D721Med (cell line): ENCODE measurements around the gene CCDC150.
A peak's percentile ranks its signal among the peaks of the same experiment; 100 is the strongest.
"Not testable (repeated sequence)": the region's sequence is repeated elsewhere in the genome, so short reads cannot be mapped to it uniquely, and the experiment has no call there.

Source experiments
- DNase-seq: peaks from one replicate; pipeline ENCODE4 v3.0.0; 2011; ENCODE audit warnings: low spot score; ENCODE audit not compliant: insufficient read length
- FAIRE-seq: peaks from 2 replicates; lab custom pipeline; 2011; peaks lifted over from hg19 to GRCh38; lab: Jason Lieb, UNC
- CTCF ChIP-seq: IDR thresholded peaks from 2 replicates; pipeline ENCODE4 v1.5.1; 2012; ENCODE audit warnings: mild to moderate bottlenecking, control low read depth; ENCODE audit not compliant: insufficient read depth; ENCODE audit errors: missing control alignments

CCDC150 gene

GRCh38 chr2:196703695-196704094 is 64.2 kb downstream of the CCDC150 start:
- FAIRE-seq (no peak), DNase-seq (no peak)
- no peak for TF ChIP-seq CTCF

GRCh38 chr2:196710056-196710455 is 70.5 kb downstream of the CCDC150 start:
- not testable (repeated sequence) for DNase-seq, FAIRE-seq

- no peak for TF ChIP-seq CTCF
- no peak for DNase-seq
- no peak for FAIRE-seq
These were observed 72.1 kb downstream of the CCDC150 start for GRCh38 chr2:196711625-196712024.

- no peak for TF ChIP-seq CTCF
- FAIRE-seq: peak; percentile 48
- no peak for DNase-seq
These were observed 73.4 kb downstream of the CCDC150 start for GRCh38 chr2:196712867-196713266.

GRCh38 chr2:196718419-196719109 is 79.0 kb downstream of the CCDC150 start:
- TF ChIP-seq CTCF: no peak
- FAIRE-seq: no peak
- DNase-seq: no peak

- TF ChIP-seq CTCF: no peak
- FAIRE-seq (no peak), DNase-seq (no peak)
These were observed 79.8 kb downstream of the CCDC150 start for GRCh38 chr2:196719110-196719872.

GRCh38 chr2:196723571-196723970 is 84.1 kb downstream of the CCDC150 start:
- TF ChIP-seq CTCF: no peak
- FAIRE-seq (no peak), DNase-seq (no peak)
